GM12892 (cell line): Measurements from ENCODE around the gene GOLGA7B. TPM values are rescaled to one million over a fixed set of nuclear protein-coding genes. Genes with fewer than 3 reads are reported as not detected.

Experiments
- DNase-seq: peaks from one replicate; pipeline ENCODE4 v3.0.0; 2011; ENCODE audit not compliant: insufficient read length
- FAIRE-seq: peaks from 2 replicates; lab custom pipeline; 2011; peaks lifted over from hg19 to GRCh38; lab: Jason Lieb, UNC
- POLR2A ChIP-seq: IDR thresholded peaks from 2 replicates; pipeline ENCODE4 v1.6.1; 2011; ENCODE audit warnings: low read depth, low read length, control low read depth
- POLR2AphosphoS5 ChIP-seq: IDR thresholded peaks from 2 replicates; pipeline ENCODE4 v1.6.1; 2011; ENCODE audit warnings: low read depth, low read length, control low read depth
- TAF1 ChIP-seq: IDR thresholded peaks from 2 replicates; pipeline ENCODE4 v1.6.1; 2011; ENCODE audit warnings: low read depth, mild to moderate bottlenecking, control low read depth, low read length, borderline replicate concordance
- polyA plus RNA-seq: library from polyadenylated mRNA; unstranded; fragments of >200 nt; gene quantifications from one replicate; pipeline ENCODE4 v1.2.1, GENCODE V29; 2012; ENCODE audit warnings: missing spikeins, inconsistent platforms; ENCODE audit not compliant: missing spikeins

GOLGA7B gene
- polyA plus RNA-seq = 0.04 TPM

GRCh38 chr10:97849687-97850402 is at the start of gene GOLGA7B:
GOLGA7B (plus strand) TSS chr10:97849843; CDS start chr10:97850304, 461 bp downstream.
- TF ChIP-seq POLR2AphosphoS5 (no peak), POLR2A (no peak), TAF1 (no peak)
- DNase-seq = peak; percentile 63
- no peak for FAIRE-seq

- TF ChIP-seq POLR2AphosphoS5 (no peak), TAF1 (no peak), POLR2A (no peak)
- no peak for FAIRE-seq
- DNase-seq = no peak
Measured at GRCh38 chr10:97800474-97800873, 49.2 kb upstream of the GOLGA7B start.

DNA sequence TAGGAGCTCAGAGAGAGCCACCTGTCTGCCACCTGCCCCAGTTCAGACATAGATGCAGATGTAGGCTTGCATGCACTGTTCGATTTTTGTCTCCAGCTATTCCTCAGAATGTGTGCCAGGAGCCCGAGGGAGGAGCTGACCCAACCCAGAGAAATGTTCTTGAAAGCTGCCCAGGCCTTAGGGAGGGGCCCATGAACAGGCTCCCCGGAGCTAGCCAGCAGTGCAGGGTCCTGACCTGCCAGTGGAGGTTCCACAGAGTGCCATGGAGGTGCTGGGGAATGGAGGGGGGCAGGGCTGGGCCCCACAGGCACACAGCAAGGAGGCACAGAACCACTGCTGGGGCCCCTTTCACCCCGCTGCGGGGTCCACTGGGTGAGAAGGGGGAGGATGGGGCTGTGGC is 48.2 kb upstream of the GOLGA7B start:
- no peak for DNase-seq
- FAIRE-seq = no peak
- TF ChIP-seq POLR2AphosphoS5 (no peak), POLR2A (no peak), TAF1 (no peak)

DNA sequence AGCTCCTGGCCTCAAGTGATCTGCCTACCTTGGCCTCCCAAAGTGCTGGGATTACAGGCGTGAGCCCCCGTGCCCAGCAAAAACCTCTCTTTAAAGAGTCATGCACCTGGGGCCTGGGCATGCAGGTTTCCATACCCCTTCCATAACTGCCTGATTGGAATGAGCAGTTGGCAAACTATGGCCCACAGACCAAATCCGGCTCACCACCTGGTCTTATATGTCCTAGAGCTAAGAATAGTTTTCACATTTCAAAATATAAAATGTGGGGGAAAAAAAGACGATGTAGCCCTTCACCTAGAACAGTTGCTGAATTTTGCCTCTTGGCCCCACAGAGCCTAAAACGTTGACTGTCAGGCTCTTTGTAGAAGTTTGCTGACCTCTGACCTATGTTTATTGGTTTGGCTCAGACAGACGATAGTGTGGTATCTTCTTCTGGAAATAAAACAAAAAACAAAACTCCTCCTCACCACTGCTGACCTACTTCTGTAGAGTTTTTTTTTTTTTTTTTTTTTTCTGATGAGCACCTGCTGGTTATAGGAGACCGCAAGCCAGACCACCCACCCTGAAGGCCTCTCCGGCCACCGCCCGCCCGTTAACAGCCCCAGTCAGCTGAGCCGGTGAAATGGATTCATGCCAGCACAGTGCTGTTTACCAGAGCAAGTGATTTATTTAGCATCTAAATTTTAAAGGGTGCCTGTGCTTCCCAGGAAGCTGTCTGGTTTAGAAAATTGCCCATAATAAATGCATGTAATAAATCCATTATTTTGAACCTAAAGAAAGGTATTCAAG is 44.4 kb upstream of the GOLGA7B start:
- DNase-seq = no peak
- TF ChIP-seq POLR2AphosphoS5 (no peak), POLR2A (no peak), TAF1 (no peak)
- no peak for FAIRE-seq

- no peak for FAIRE-seq
- no peak for TF ChIP-seq POLR2AphosphoS5
- no peak for TF ChIP-seq POLR2A
- TF ChIP-seq TAF1 = no peak
- DNase-seq = no peak
Measured at GRCh38 chr10:97805949-97806348, 43.7 kb upstream of the GOLGA7B start.

DNA sequence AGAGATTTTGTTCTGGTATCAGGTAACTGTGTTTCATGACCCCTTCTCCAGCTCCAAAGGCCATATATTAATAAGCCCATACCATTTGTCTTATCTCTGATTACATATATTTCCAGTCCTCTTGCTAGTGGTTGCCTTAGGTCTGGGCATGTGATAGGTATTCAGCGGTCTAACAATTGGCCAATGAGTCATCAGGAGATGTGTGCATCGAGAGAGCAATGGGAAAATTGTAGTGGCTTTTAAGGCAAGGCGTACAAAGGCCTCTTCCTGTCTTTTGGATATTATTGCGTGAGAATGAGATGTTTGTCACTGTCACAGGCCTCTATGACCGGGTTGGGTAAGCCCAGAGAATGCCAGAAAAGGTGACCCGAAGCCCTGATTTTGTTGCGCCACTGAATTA is 39.2 kb upstream of the GOLGA7B start:
- no peak for DNase-seq
- TF ChIP-seq POLR2AphosphoS5 (no peak), TAF1 (no peak), POLR2A (no peak)
- no peak for FAIRE-seq

DNA sequence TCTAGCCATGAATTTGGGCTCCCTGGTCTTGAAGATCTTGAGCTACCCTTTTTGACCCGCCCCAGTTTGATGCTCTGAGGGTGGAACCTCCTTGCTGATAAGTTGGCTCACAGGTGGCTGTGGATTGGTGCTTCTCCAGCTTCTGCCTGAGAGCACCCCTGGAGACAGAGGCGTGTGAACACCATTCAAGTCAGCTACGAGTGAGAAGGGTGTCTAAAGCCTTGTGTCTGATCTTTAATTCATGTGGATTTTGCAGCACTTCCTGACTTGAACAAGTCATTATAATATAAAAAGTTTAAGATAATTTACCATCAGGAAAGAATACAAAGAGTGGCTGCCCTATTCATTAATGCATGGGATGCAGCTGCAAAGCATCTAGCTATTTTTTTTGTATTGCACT is 37.7 kb upstream of the GOLGA7B start:
- DNase-seq (no peak), FAIRE-seq (no peak)
- TF ChIP-seq POLR2A (no peak), POLR2AphosphoS5 (no peak), TAF1 (no peak)

DNA sequence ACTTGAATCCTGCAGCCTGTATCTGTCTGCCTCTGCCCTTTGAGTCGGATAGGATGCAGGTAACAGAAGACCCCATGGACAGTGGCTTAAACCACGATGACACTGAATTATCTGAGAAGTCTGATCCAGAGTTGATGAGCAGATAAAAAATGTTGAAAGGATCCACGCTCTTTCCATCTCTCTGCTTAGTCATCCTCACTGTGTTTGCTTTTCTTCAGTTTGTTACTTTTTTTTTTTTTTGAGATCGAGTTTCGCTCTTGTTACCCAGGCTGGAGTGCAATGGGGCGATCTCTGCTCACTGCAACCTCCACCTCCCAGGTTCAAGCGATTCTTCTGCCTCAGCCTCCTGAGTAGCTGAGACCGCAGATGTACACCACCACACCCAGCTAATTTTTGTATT is 36.9 kb upstream of the GOLGA7B start:
- FAIRE-seq (no peak), DNase-seq (no peak)

GRCh38 chr10:97813311-97813710 is 36.3 kb upstream of the GOLGA7B start:
- FAIRE-seq = no peak
- no peak for DNase-seq
- TF ChIP-seq POLR2AphosphoS5 (no peak), POLR2A (no peak), TAF1 (no peak)

More for the DNA sequence above, 36.9 kb upstream of the GOLGA7B start:
- no peak for TF ChIP-seq POLR2A
- TF ChIP-seq POLR2AphosphoS5 = no peak
- TF ChIP-seq TAF1 = no peak

DNA sequence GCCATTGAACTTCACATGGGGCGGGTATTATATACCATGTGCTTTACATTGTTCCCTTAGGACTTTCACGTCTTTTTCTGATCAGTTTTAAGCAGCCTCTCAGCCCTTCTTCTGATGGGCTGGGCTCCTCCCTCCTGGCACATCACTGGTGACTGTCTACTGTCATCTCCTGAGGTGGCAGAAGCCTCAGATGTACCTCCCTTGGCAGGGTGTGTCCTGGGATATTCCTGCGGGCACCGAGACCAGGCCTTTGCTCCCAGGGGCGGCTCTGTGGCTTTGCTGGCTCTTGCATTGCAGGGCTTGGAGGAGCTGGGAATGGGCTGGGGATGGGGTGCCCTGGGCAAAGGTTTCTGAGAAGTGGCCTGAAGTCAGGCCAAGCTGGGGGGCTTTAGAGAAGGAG is 34.6 kb upstream of the GOLGA7B start:
- DNase-seq (no peak), FAIRE-seq (no peak)
- TF ChIP-seq POLR2A (no peak), POLR2AphosphoS5 (no peak)

- FAIRE-seq (no peak), DNase-seq (no peak)
- no peak for TF ChIP-seq TAF1
- TF ChIP-seq POLR2A = no peak
- TF ChIP-seq POLR2AphosphoS5 = no peak
Measured at GRCh38 chr10:97816609-97817008, 33.0 kb upstream of the GOLGA7B start.

DNA sequence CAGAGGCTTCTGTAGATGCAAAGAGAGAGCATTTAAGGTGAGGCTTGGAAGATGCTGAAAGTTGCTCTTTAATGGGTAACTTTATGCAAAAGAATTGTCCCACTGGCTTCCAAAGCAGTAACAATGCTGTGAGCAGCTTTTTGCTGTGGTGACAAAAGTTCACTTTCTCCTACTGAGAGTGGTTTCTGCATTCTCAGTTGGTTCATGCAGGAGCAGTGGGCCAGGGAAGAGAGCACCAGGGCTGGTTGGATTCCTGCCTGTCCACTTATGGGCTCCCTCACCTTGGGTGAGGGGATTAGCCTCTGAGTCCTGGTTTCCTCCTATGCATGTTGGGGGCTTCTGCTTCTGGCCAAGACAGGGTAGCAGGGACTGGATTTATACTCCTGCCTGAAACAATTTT is 31.1 kb upstream of the GOLGA7B start:
- TF ChIP-seq TAF1 = no peak
- TF ChIP-seq POLR2A = no peak
- no peak for TF ChIP-seq POLR2AphosphoS5
- no peak for DNase-seq
- no peak for FAIRE-seq
